Stimulated activated CD8-positive, alpha-beta memory T cell treated with anti-CD3 and anti-CD28 coated beads, Interleukin-2, amount 100 ng/mL, for 48 hours (primary cell): ENCODE results near the gene CAMTA1.

Experiments
- DNase-seq, 2 donors: peaks; one replicate each; pipeline ENCODE4 v3.0.0-alpha.2; 2020; ENCODE audit warnings: low read depth in 2 of 2

CAMTA1 gene

GRCh38 chr1:7568901-7569524 is 783.8 kb downstream of the CAMTA1 start:
- no peak for DNase-seq

- no peak for DNase-seq
Measured at GRCh38 chr1:7570311-7570710, 785.1 kb downstream of the CAMTA1 start.

DNA sequence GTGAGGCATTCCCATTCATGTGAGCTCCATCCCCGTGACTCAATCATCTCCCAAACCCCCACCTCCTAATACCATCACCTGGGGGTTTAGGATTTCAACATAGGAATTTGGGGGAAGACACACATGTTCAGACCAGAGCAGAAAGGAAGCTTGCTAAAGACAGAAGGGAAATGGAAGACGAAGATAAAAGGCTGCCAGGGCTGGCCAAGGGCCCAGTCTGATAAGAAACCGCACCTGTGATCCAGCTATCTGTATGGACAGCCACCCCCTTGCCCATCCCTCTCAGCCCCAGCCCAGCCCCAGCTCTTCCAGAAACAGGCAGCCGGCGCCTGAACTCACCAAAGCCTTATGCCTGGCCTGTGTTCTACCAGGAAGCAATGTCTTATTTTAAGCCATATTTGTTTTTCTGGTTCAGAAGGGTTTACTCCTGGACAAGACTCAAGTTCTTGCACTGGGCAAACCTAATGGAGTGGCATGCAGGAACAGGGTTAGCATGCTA is 787.4 kb downstream of the CAMTA1 start:
- no peak for DNase-seq

GRCh38 chr1:7573481-7573880 is 788.2 kb downstream of the CAMTA1 start:
- no peak for DNase-seq

GRCh38 chr1:7574121-7575040 is 789.1 kb downstream of the CAMTA1 start:
- DNase-seq, result no peak

DNA sequence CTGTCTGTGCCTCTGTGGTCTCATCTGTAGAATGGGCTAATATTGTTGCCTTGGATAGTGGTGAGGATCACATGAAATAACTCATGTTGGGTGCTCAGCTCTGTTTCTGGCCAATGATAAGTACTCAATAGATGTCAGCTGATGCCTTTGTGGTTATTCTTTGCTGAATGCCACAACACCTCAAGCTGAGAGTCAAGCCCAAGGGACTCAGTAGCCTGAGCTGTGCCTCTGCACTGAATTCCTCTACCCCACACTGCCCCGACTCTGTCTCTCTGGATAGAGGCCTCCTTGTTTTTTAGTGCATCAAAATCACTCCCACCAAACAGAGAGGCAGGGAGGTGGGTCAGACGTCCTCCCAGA is 789.8 kb downstream of the CAMTA1 start:
- DNase-seq, result no peak

GRCh38 chr1:7576946-7577657 is 791.8 kb downstream of the CAMTA1 start:
- no peak for DNase-seq

DNA sequence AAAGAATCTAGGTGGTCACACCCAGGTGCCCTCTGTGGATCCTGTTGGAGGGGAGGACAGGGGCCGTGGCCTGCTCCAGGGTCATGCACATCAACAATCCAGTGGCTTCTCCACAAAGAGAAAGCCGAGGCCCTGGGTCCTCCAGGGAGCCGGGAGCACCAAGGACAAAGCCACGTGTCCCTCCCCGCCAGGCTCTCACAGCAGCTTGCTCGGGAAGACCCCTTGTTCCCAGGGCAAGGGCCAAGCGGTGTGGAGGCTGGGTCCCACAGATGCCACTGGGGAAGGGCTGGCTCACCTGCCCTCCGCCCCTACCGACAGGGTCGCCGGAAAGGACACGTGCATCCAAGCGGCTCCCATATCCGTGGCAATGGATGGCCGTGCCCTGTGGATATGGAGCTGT is 793.0 kb downstream of the CAMTA1 start:
- no peak for DNase-seq

- no peak for DNase-seq
Measured at GRCh38 chr1:7579016-7579415, 793.8 kb downstream of the CAMTA1 start.

DNA sequence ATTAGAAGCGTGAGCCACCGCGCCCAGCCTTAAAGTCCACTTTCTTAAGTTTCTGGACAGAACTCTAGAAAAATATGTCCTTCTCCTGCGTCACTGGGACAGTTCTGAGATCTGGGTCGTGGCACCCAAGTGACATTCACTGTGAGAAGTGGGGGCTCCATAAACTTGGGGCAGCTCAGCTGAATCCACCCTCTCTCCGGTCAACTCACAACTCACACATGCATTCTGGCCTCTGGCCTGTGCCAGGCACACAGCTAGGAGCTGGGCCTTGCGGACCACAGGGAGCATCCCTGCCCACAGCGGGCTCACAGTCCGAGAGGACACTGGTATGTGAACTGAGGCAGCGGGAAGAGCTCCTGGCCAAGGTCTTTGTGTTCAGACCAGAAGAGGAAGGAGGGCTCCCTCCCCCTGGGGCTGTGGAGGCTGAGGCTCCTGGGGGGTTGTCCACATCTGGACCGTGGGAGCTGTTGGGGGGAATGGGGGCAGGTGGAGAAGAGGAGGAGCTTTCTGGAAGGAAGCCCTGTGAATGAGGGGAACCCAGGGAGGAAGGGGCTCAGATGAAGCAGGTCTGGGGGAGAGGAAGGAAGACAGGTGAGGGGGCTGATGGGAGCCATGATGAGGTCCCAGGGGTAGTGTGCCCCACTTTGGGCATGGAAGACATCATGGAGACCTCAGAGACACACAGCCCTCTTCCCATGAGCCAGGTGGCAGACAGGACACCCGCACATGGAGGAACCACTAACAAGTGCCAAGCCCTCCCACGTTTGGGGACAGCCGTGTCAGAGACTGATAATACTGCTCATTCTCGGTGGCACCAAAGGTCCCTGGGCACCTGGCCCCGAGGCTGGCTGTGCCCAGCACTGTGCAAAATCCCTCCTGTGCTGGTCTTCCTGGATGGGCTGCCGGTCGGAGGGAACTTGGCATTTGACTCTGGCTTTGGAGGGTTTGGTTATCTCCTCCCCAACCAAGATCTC is 794.9 kb downstream of the CAMTA1 start:
- no peak for DNase-seq

GRCh38 chr1:7580923-7581753 is 795.9 kb downstream of the CAMTA1 start:
- no peak for DNase-seq

- DNase-seq, result no peak
Measured at GRCh38 chr1:7581754-7582459, 796.7 kb downstream of the CAMTA1 start.

DNA sequence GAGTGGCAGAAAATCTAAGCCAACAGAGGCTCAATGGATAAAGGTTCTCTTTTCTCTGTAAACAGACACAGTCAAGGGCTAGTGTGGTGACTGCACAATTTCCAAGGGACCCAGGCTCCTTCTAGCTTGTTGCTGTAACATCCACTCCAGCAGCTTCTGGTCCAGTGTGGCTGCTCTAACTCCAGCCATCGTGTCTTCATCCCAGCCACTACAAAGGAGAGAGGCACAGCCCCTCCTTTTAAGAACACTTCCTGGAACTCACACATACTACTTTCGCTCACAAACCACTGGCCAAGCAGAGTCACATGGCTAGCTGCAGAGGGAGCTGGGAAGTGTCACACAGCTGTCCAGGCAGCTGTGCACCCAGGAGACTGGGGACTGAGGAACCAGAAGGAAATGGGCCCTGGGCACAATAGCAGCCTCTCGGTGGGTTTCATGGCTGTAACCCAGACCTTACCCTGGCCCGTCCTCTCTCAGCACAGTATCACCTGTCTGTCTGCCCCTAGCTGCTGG is 797.3 kb downstream of the CAMTA1 start:
- DNase-seq, result no peak

- DNase-seq, result no peak
Measured at GRCh38 chr1:7583291-7584096, 798.2 kb downstream of the CAMTA1 start.

- DNase-seq, result no peak
Measured at GRCh38 chr1:7584157-7584556, 798.9 kb downstream of the CAMTA1 start.

- no peak for DNase-seq
Measured at GRCh38 chr1:7584643-7585042, 799.4 kb downstream of the CAMTA1 start.

DNA sequence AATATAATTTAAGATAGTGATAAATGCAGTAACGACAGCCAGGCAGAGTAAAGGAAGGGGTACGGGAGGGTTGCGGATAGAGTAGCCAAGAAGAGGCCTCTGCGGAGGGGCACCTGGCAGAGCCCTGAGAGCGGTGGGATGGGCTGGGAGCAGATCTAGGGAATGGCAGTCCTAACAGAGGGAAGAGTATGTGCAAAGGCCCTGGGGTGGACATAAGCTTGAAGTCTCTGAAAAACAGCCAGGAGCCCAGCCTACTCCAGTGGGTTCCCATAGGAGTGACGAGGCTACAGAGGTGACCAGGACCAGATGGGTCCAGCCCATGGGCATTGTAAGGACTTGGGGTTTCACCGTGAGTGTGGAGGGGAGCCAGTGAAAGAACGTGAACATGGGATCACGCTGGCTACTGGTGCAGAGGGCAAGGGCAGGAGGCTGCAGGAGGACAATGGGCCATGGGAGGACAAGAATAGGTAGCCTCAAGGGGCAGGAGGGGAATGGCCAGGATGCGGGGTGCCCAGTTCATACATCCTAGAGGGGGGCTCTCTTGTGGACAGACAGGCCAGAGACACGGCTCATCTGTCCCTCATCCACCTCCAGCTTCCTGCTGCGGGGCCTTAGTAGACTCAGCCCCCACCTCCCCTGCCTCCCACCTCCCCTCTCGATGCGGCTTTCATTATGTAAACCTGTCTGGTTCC is 800.1 kb downstream of the CAMTA1 start:
- DNase-seq, result no peak
